HUDEP-2 (cell line): ENCODE data around the gene WDFY1.

Source experiments
- DNase-seq, 76 experiments: peaks; one replicate each; lab custom pipeline; 2025; ENCODE audit not compliant: unreplicated experiment in 76 of 76; lab: John Stamatoyannopoulos, UW

Gene WDFY1

GRCh38 chr2:223865124-223865523, 80.0 kb downstream of the WDFY1 start:
- no peak for DNase-seq

GRCh38 chr2:223863491-223863890, 81.6 kb downstream of the WDFY1 start:
- DNase-seq: no peak

- DNase-seq: no peak
These were observed 84.1 kb downstream of the WDFY1 start for GRCh38 chr2:223860809-223861738.

GRCh38 chr2:223859070-223859469, 86.1 kb downstream of the WDFY1 start:
- DNase-seq: no peak

- DNase-seq: no peak
These were observed 88.6 kb downstream of the WDFY1 start for GRCh38 chr2:223856584-223856983.

GRCh38 chr2:223856021-223856420, 89.1 kb downstream of the WDFY1 start:
- DNase-seq: no peak

GRCh38 chr2:223855426-223855825, 89.7 kb downstream of the WDFY1 start:
- DNase-seq: no peak

GRCh38 chr2:223854741-223855140, 90.4 kb downstream of the WDFY1 start:
- DNase-seq: no peak

- no peak for DNase-seq
These were observed 91.7 kb downstream of the WDFY1 start for GRCh38 chr2:223853425-223853837.

GRCh38 chr2:223852281-223852795, 92.8 kb downstream of the WDFY1 start:
- DNase-seq: no peak

- no peak for DNase-seq
These were observed 97.7 kb downstream of the WDFY1 start for GRCh38 chr2:223847410-223847809.

- no peak for DNase-seq
These were observed 98.6 kb downstream of the WDFY1 start for GRCh38 chr2:223846515-223846914.

GRCh38 chr2:223841436-223842190, 103.5 kb downstream of the WDFY1 start:
- DNase-seq: no peak

GRCh38 chr2:223837287-223838061, 107.7 kb downstream of the WDFY1 start, which contains the start of gene AP1S3:
Gene AP1S3 (minus strand): TSS chr2:223837582. CDS start chr2:223837450, 132 bp downstream.
- DNase-seq: peak in 66 of 76 experiments; percentile 1 to 73 (median 45)

GRCh38 chr2:223835701-223836532, 109.2 kb downstream of the WDFY1 start:
- no peak for DNase-seq

- no peak for DNase-seq
These were observed 110.7 kb downstream of the WDFY1 start for GRCh38 chr2:223834431-223834830.

- peak in 1 of 76 experiments; percentile 2 for DNase-seq
These were observed 112.8 kb downstream of the WDFY1 start for GRCh38 chr2:223832241-223832903.

GRCh38 chr2:223829128-223829527, 116.0 kb downstream of the WDFY1 start:
- no peak for DNase-seq

GRCh38 chr2:223828314-223828713, 116.8 kb downstream of the WDFY1 start:
- DNase-seq: no peak
